Sigmoid colon (tissue), 4 donors: ENCODE results near the gene CD81.

Experiments
- CTCF ChIP-seq, 4 experiments: fragments of 450-650 bp in 3 of 4; fragments of 200-600 bp in 1 of 4; IDR thresholded peaks; one replicate each; pipeline ENCODE4 v1.5.1; 2016 to 2019; ENCODE audit warnings: antibody characterized with exemption in 4 of 4, mild to moderate bottlenecking in 3 of 4, moderate library complexity in 2 of 4
- EP300 ChIP-seq, 4 donors: sonication (generic); formaldehyde crosslinking; IDR thresholded peaks; one replicate each; pipeline ENCODE4 v1.6.1; 2017; ENCODE audit warnings: antibody characterized with exemption in 4 of 4

- TF ChIP-seq EP300 (IDR thresholded peaks at IDR 0.05) (no peak), CTCF (IDR thresholded peaks at IDR 0.05) (no peak)
These were observed 3.3 kb downstream of the CD81 start for GRCh38 chr11:2380396-2380795.
